Prostate gland (tissue), 2 donors: ENCODE results near the gene ARHGAP24. TPM values are rescaled to one million over a fixed set of nuclear protein-coding genes. Genes with fewer than 3 reads are reported as not detected.

Source experiments
- DNase-seq: peaks from one replicate; pipeline ENCODE4 v3.0.0-alpha.2; 2019; ENCODE audit warnings: low spot score
- H3K27ac ChIP-seq, 2 donors: fragments of 200-600 bp; sonication (generic); 2 replicates each; pipeline ENCODE4 v1.5.1; 2017 to 2019
- H3K27me3 ChIP-seq: fragments of 200-600 bp; sonication (generic); replicated peaks from 2 replicates; pipeline ENCODE4 v1.5.1; 2019; ENCODE audit not compliant: insufficient read depth
- H3K36me3 ChIP-seq, 2 donors: fragments of 200-600 bp; sonication (generic); 1 replicate in 1 of 2; 2 replicates in 1 of 2; pipeline versions ENCODE4 v1.5.1 to v1.8.1; 2017 to 2019
- H3K4me1 ChIP-seq: fragments of 200-600 bp; sonication (generic); replicated peaks from 2 replicates; pipeline ENCODE4 v1.5.1; 2019
- H3K4me3 ChIP-seq, 2 donors: fragments of 200-600 bp; sonication (generic); 2 replicates each; pipeline ENCODE4 v1.5.1; 2017 to 2019
- H3K9me3 ChIP-seq: fragments of 200-600 bp; sonication (generic); 2 replicates; pipeline ENCODE4 v1.5.1; 2017
- CTCF ChIP-seq, 4 experiments: fragments of 200-600 bp in 2 of 4; fragments of 450-650 bp in 2 of 4; sonication (generic) in 2 of 4; IDR thresholded peaks; 1 replicate in 3 of 4; 2 replicates in 1 of 4; pipeline ENCODE4 v1.5.1; 2016 to 2019; ENCODE audit warnings: antibody characterized with exemption in 4 of 4, mild to moderate bottlenecking in 2 of 4, moderate library complexity in 2 of 4
- POLR2A ChIP-seq: fragments of 450-650 bp; IDR thresholded peaks from one replicate; pipeline ENCODE4 v1.6.1; 2016; ENCODE audit warnings: antibody characterized with exemption, mild to moderate bottlenecking
- POLR2AphosphoS5 ChIP-seq: sonication (generic); formaldehyde crosslinking; IDR thresholded peaks from one replicate; pipeline ENCODE4 v1.6.1; 2017; ENCODE audit warnings: antibody characterized with exemption
- whole genome bisulfite sequencing: methylation state at CpG from one replicate; pipeline ENCODE4 v1.1.5; 2018; 5-methylcytosine and 5-hydroxymethylcytosine counted together
- intact Hi-C: fragments of 100-400 bp; cut with DNase I; formaldehyde crosslinking; loops from one replicate; pipeline ENCODE4 v1.14.2; 2022
- total RNA-seq, 2 donors: library from RNA; depleted of rRNA; stranded (reverse); fragments of >200 nt; gene quantifications; one replicate each; pipeline ENCODE4 v1.1.0, GENCODE V29; 2016

Gene ARHGAP24
- total RNA-seq, 2 donors from 2014 or later = 6.7 to 7.4 TPM

GRCh38 chr4:85688055-85688740 lies 213.2 kb downstream of the ARHGAP24 start:
- H3K9me3 ChIP-seq = no peaks in the 10 kb centered on the region
- H3K27ac ChIP-seq = no peak overlapping the region
- H3K36me3 ChIP-seq = no peaks in the 10 kb centered on the region
- 86% methylated on average over 6 of the region's 6 CpGs for WGBS
- H3K4me3 ChIP-seq = no peak overlapping the region
- H3K4me1 ChIP-seq = no peaks in the 10 kb centered on the region
- no peak for TF ChIP-seq POLR2AphosphoS5
- TF ChIP-seq POLR2A = no peak
- TF ChIP-seq CTCF (IDR thresholded peaks at IDR 0.05) = no peak
- DNase-seq = no peak
- no peaks in the 10 kb centered on the region for H3K27me3 ChIP-seq
- intact Hi-C loops = no loop called here

- no peak overlapping the region for H3K27ac ChIP-seq
- H3K4me1 ChIP-seq = no peaks in the 10 kb centered on the region
- no peak overlapping the region for H3K4me3 ChIP-seq
- no peak for DNase-seq
- TF ChIP-seq CTCF (IDR thresholded peaks at IDR 0.05) (no peak), POLR2A (no peak), POLR2AphosphoS5 (no peak)
- no peaks in the 10 kb centered on the region for H3K9me3 ChIP-seq
- intact Hi-C loops = no loop called here
- H3K36me3 ChIP-seq = no peaks in the 10 kb centered on the region
- 93% methylated on average over 2 of the region's 2 CpGs for WGBS
- no peaks in the 10 kb centered on the region for H3K27me3 ChIP-seq
These were observed 221.7 kb downstream of the ARHGAP24 start for GRCh38 chr4:85696661-85697060.

GRCh38 chr4:85697854-85698253 lies 222.9 kb downstream of the ARHGAP24 start:
- no peak for DNase-seq
- no peaks in the 10 kb centered on the region for H3K4me1 ChIP-seq
- H3K27ac ChIP-seq = no peak overlapping the region
- H3K27me3 ChIP-seq = no peaks in the 10 kb centered on the region
- no peaks in the 10 kb centered on the region for H3K36me3 ChIP-seq
- intact Hi-C loops = no loop called here
- H3K4me3 ChIP-seq = no peak overlapping the region
- TF ChIP-seq CTCF (IDR thresholded peaks at IDR 0.05) (no peak), POLR2AphosphoS5 (no peak), POLR2A (no peak)
- H3K9me3 ChIP-seq = no peaks in the 10 kb centered on the region

- DNase-seq = no peak
- 78% methylated on average over 3 of the region's 3 CpGs for WGBS
- Histone ChIP-seq H3K27me3 (no peaks in the 10 kb centered on the region), H3K4me3 (no peak overlapping the region), H3K9me3 (no peaks in the 10 kb centered on the region), H3K36me3 (no peaks in the 10 kb centered on the region), H3K4me1 (no peaks in the 10 kb centered on the region), H3K27ac (no peak overlapping the region)
- intact Hi-C loops = no loop called here
- TF ChIP-seq POLR2AphosphoS5 (no peak), POLR2A (no peak), CTCF (IDR thresholded peaks at IDR 0.05) (no peak)
These were observed 225.4 kb downstream of the ARHGAP24 start for GRCh38 chr4:85700362-85700761.

- WGBS = 58% methylated on average over 1 of the region's 1 CpG
- Histone ChIP-seq H3K4me1 (no peaks in the 10 kb centered on the region), H3K4me3 (no peak overlapping the region)
These were observed 226.9 kb downstream of the ARHGAP24 start for GRCh38 chr4:85701861-85702321.

More at GRCh38 chr4:85701861-85702321, 226.9 kb downstream of the ARHGAP24 start:
- TF ChIP-seq POLR2A (no peak), POLR2AphosphoS5 (no peak), CTCF (IDR thresholded peaks at IDR 0.05) (no peak)
- H3K9me3 ChIP-seq = no peaks in the 10 kb centered on the region
- intact Hi-C loops = no loop called here
- H3K27me3 ChIP-seq = no peaks in the 10 kb centered on the region
- no peak overlapping the region for H3K27ac ChIP-seq
- no peaks in the 10 kb centered on the region for H3K36me3 ChIP-seq
- no peak for DNase-seq
